Endothelial cell of umbilical vein (primary cell): ENCODE results near the gene CDC23. TPM values are rescaled to one million over a fixed set of nuclear protein-coding genes. Genes with fewer than 3 reads are reported as not detected.

Source experiments
- BruUV-seq: library from RNA; stranded (reverse); fragments of 400-500 nt; replicated peaks from 2 replicates; lab custom pipeline; 2021; lab: Mats Ljungman, UMichigan
- CTCF ChIA-PET: fragments of 300-600, 350-600 bp; sonication (Branson Sonifier 250); formaldehyde crosslinking; loops from one replicate; lab custom pipeline; 2021; ENCODE audit warnings: antibody characterized with exemption, inconsistent platforms; lab: Charles Lee
- POLR2A ChIA-PET: fragments of 300-600, 350-600 bp; sonication (Branson Sonifier 250); formaldehyde crosslinking; loops from one replicate; lab custom pipeline; 2021; ENCODE audit warnings: antibody characterized with exemption, inconsistent platforms; lab: Charles Lee
- DNase-seq: peaks from one replicate; pipeline ENCODE4 v3.0.0-alpha.2; 2011; ENCODE audit warnings: low read depth, low spot score
- FAIRE-seq: peaks from 2 replicates; lab custom pipeline; 2011; peaks lifted over from hg19 to GRCh38; lab: Jason Lieb, UNC
- H2AFZ ChIP-seq: 2 replicates; pipeline ENCODE4 v1.6.0; 2012; ENCODE audit warnings: low read depth, low read length, control low read depth, inconsistent platforms
- H3K27ac ChIP-seq: 2 replicates; pipeline ENCODE4 v1.5.1; 2011; ENCODE audit warnings: low read depth, mild to moderate bottlenecking, control low read depth, low read length, moderate library complexity; ENCODE audit not compliant: insufficient read depth
- H3K27me3 ChIP-seq, 2 experiments: 2 replicates each; pipeline versions ENCODE4 v1.6.0 to v1.6.1; 2011; ENCODE audit warnings: low read length in 2 of 2, mixed read lengths in 1 of 2; ENCODE audit not compliant: control insufficient read depth in 2 of 2, insufficient read depth in 2 of 2
- H3K36me3 ChIP-seq, 2 experiments: 2 replicates in 1 of 2; 3 replicates in 1 of 2; pipeline ENCODE4 v1.5.1; 2011; ENCODE audit warnings: low read length in 2 of 2, mild to moderate bottlenecking in 1 of 2, moderate library complexity in 1 of 2; ENCODE audit not compliant: control insufficient read depth in 2 of 2, insufficient read depth in 2 of 2; ENCODE audit errors: extremely low read depth in 1 of 2
- H3K4me1 ChIP-seq: 3 replicates; pipeline ENCODE4 v1.5.1; 2011; ENCODE audit warnings: mild to moderate bottlenecking, low read length; ENCODE audit not compliant: control insufficient read depth, insufficient read depth; ENCODE audit errors: extremely low read depth
- H3K4me2 ChIP-seq: 2 replicates; pipeline ENCODE4 v1.6.1; 2011; ENCODE audit warnings: low read length, control low read depth, mixed read lengths; ENCODE audit not compliant: insufficient read depth
- H3K4me3 ChIP-seq, 3 experiments: fragments of 200-600 bp in 1 of 3; sonication (generic), shearing (Covaris generic) in 1 of 3; replicated peaks in 1 of 3; 2 replicates each; pipeline ENCODE4 v1.5.1; 2011 to 2016; ENCODE audit warnings: control low read depth in 3 of 3, low read length in 3 of 3, mild to moderate bottlenecking in 2 of 3, inconsistent platforms in 1 of 3, low read depth in 1 of 3, moderate library complexity in 1 of 3; ENCODE audit not compliant: insufficient read depth in 1 of 3
- H3K79me2 ChIP-seq: 2 replicates; pipeline ENCODE4 v1.6.0; 2012; ENCODE audit warnings: low read length, inconsistent platforms; ENCODE audit not compliant: control insufficient read depth, insufficient read depth
- H3K9ac ChIP-seq: replicated peaks from 2 replicates; pipeline ENCODE3; 2011; ENCODE audit warnings: low read length, control low read depth; ENCODE audit not compliant: insufficient read depth; ENCODE audit errors: extremely low read depth
- H3K9me1 ChIP-seq: replicated peaks from 3 replicates; pipeline ENCODE4 v1.6.0; 2011; ENCODE audit warnings: mild to moderate bottlenecking, low read length; ENCODE audit not compliant: control insufficient read depth, insufficient read depth; ENCODE audit errors: extremely low read depth
- H3K9me3 ChIP-seq: replicated peaks from 2 replicates; pipeline ENCODE4 v1.5.1; 2012; ENCODE audit warnings: low read length, inconsistent platforms; ENCODE audit not compliant: control insufficient read depth, insufficient read depth
- H4K20me1 ChIP-seq: replicated peaks from 2 replicates; pipeline ENCODE3; 2011; ENCODE audit warnings: mild to moderate bottlenecking, low read length; ENCODE audit not compliant: control insufficient read depth, insufficient read depth; ENCODE audit errors: extremely low read depth
- EZH2 ChIP-seq: IDR thresholded peaks from 2 replicates; pipeline ENCODE4 v1.6.1; 2012; ENCODE audit warnings: borderline replicate concordance, low read depth, mild to moderate bottlenecking, moderate library complexity, low read length, inconsistent platforms; ENCODE audit not compliant: severe bottlenecking
- FOS ChIP-seq: IDR thresholded peaks from 2 replicates; pipeline ENCODE4 v1.6.1; 2011; ENCODE audit warnings: mild to moderate bottlenecking, low read length, moderate library complexity, borderline replicate concordance; ENCODE audit not compliant: insufficient read depth
- GATA2 ChIP-seq: IDR thresholded peaks from 2 replicates; pipeline ENCODE4 v1.7.0; 2011; ENCODE audit warnings: low read depth, mild to moderate bottlenecking, moderate library complexity, mixed read lengths, low read length; ENCODE audit not compliant: insufficient read length, insufficient read depth
- JUN ChIP-seq: IDR thresholded peaks from 2 replicates; pipeline ENCODE4 v1.6.1; 2011; ENCODE audit warnings: borderline replicate concordance, low read depth; ENCODE audit not compliant: insufficient read length, insufficient read depth
- MYC ChIP-seq: IDR thresholded peaks from one replicate; pipeline ENCODE4 v1.6.1; 2011; ENCODE audit warnings: mild to moderate bottlenecking, low read depth, low read length
- POLR2A ChIP-seq: IDR thresholded peaks from 2 replicates; pipeline ENCODE4 v1.6.1; 2012; ENCODE audit warnings: low read depth, mild to moderate bottlenecking, control low read depth, low read length
- POLR2AphosphoS5 ChIP-seq: IDR thresholded peaks from 2 replicates; pipeline ENCODE4 v1.6.1; 2012; ENCODE audit warnings: low read depth, mild to moderate bottlenecking, control low read depth, low read length, moderate library complexity; ENCODE audit not compliant: insufficient read depth
- dilution Hi-C: fragments of 300-500 bp; cut with MboI; formaldehyde crosslinking; loops from one replicate; pipeline ENCODE4 v1.15.0; 2019; ENCODE audit warnings: low sequenced_read_pairs; ENCODE audit not compliant: extremely low pct_ligation_motif_present
- intact Hi-C: fragments of 100-400 bp; cut with micrococcal nuclease; formaldehyde crosslinking; loops from one replicate; pipeline ENCODE4 v1.10.0; 2022
- polyA plus RNA-seq, 4 experiments: library from polyadenylated mRNA; depleted of rRNA in 3 of 4; stranded (reverse) in 3 of 4; unstranded in 1 of 4; fragments of >200 nt; gene quantifications; 2 replicates each; pipeline versions ENCODE4 v1.2.1 to v1.2.3, GENCODE V29; 2011 to 2012; ENCODE audit warnings: missing spikeins in 1 of 4
- total RNA-seq: library from RNA; stranded (reverse); gene quantifications from 2 replicates; pipeline ENCODE4 v1.2.3, GENCODE V29; 2021
- TF ChIP-seq, protein P1 (sequence below): IDR thresholded peaks from 2 replicates; pipeline ENCODE4 v1.6.1; 2011; ENCODE audit not compliant: insufficient read depth, insufficient read length
- TF ChIP-seq, protein P2 (sequence below), 2 donors: IDR thresholded peaks; 1 replicate in 1 of 2; 2 replicates in 1 of 2; pipeline ENCODE4 v1.5.1; 2011; ENCODE audit warnings: low read length in 2 of 2, mild to moderate bottlenecking in 2 of 2, moderate library complexity in 2 of 2, control low read depth in 1 of 2, inconsistent platforms in 1 of 2, low read depth in 1 of 2; ENCODE audit not compliant: insufficient read depth in 1 of 2; ENCODE audit errors: extremely low read depth in 1 of 2

CDC23 gene
- total and polyA plus RNA-seq, 2 donors (not counting 3 experiments of a cell fraction or from before 2014, with no cell fraction given), result 28.5 to 41.2 TPM

DNA sequence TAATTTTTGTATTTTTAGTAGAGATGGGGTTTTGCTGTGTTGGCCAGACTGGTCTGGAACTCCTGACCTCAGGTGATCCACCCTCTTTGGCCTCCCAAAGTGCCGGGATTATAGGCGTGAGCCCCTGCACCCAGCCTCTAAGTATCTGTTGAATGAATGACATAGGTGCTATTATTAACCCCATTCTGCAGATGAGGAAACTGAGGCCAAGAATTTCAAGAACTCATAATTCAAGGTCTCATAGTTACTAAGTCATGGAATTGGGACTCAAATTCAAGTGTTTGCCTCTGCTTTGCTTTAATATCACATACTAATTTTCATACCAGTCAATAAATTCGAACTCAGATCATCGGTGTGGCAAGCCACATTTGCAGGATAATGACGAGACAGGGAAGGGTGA is 32.3 kb downstream of the CDC23 start:
- TF ChIP-seq, protein P1, sequence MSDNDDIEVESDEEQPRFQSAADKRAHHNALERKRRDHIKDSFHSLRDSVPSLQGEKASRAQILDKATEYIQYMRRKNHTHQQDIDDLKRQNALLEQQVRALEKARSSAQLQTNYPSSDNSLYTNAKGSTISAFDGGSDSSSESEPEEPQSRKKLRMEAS, result no peak
- TF ChIP-seq, protein P2, sequence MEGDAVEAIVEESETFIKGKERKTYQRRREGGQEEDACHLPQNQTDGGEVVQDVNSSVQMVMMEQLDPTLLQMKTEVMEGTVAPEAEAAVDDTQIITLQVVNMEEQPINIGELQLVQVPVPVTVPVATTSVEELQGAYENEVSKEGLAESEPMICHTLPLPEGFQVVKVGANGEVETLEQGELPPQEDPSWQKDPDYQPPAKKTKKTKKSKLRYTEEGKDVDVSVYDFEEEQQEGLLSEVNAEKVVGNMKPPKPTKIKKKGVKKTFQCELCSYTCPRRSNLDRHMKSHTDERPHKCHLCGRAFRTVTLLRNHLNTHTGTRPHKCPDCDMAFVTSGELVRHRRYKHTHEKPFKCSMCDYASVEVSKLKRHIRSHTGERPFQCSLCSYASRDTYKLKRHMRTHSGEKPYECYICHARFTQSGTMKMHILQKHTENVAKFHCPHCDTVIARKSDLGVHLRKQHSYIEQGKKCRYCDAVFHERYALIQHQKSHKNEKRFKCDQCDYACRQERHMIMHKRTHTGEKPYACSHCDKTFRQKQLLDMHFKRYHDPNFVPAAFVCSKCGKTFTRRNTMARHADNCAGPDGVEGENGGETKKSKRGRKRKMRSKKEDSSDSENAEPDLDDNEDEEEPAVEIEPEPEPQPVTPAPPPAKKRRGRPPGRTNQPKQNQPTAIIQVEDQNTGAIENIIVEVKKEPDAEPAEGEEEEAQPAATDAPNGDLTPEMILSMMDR (IDR thresholded peaks at IDR 0.05; ENCODE audit: extremely low read depth in 1 of 2, insufficient read depth in 1 of 2, low read depth in 1 of 2, low read length in 2 of 2), result no peak
- TF ChIP-seq JUN (no peak), FOS (no peak), POLR2AphosphoS5 (no peak), GATA2 (no peak), POLR2A (no peak), EZH2 (no peak), MYC (no peak)
- Histone ChIP-seq H2AFZ (no peak overlapping the region), H3K36me3 (peaks cover 15 to 29% of the 10 kb centered on the region in 2 experiments), H3K4me1 (peaks cover 22% of the 10 kb centered on the region), H3K9me3 (no peaks in the 10 kb centered on the region), H3K4me2 (no peak overlapping the region), H4K20me1 (no peaks in the 10 kb centered on the region), H3K27ac (no peak overlapping the region), H3K9ac (no peak overlapping the region), H3K27me3 (no peaks in the 10 kb centered on the region), H3K79me2 (peaks cover 41% of the 10 kb centered on the region), H3K9me1 (no peaks in the 10 kb centered on the region), H3K4me3 (no peak overlapping the region)
- intact Hi-C loops, result loop anchor here (1.0 kb wide), 3 partner anchors 102 to 322 kb away; no protein-coding TSS in a partner anchor
- no peak for FAIRE-seq
- POLR2A ChIA-PET, result no interaction called here
- BruUV-seq, result no TSS peak
- CTCF ChIA-PET, result interaction anchor here (1.0 to 1.7 kb wide), 7 partner anchors 11 to 368 kb away, joined by 3 to 16 read pairs (median 4); no protein-coding TSS in a partner anchor
- DNase-seq, result no peak
- dilution Hi-C loops, result no loop called here
